HT-29 (cell line): ENCODE results near the gene SLAMF6. TPM values are rescaled to one million over a fixed set of nuclear protein-coding genes. Genes with fewer than 3 reads are reported as not detected.
"Not testable (repeated sequence)": the region's sequence is repeated elsewhere in the genome, so short reads cannot be mapped to it uniquely, and the experiment has no call there.

Experiments
- DNase-seq: peaks from one replicate; pipeline ENCODE4 v3.0.0-alpha.2; 2015; ENCODE audit warnings: low spot score
- total RNA-seq: library from RNA; depleted of rRNA; stranded (reverse); fragments of >200 nt; shearing (Covaris generic); gene quantifications from 2 replicates; pipeline ENCODE4 v1.2.3, GENCODE V29; 2014; rRNA removed

The SLAMF6 gene
- not detected in 2 replicates for total RNA-seq

GRCh38 chr1:160522622-160523345, at the start of gene SLAMF6:
TSS of gene SLAMF6 (minus strand) at chr1:160523255. CDS start at chr1:160523192, 63 bp downstream.
- no peak for DNase-seq

- DNase-seq, result no peak
Measured at GRCh38 chr1:160570840-160571239, 47.8 kb upstream of the SLAMF6 start.

- DNase-seq, result no peak
Measured at GRCh38 chr1:160569806-160570205, 46.8 kb upstream of the SLAMF6 start.

DNA sequence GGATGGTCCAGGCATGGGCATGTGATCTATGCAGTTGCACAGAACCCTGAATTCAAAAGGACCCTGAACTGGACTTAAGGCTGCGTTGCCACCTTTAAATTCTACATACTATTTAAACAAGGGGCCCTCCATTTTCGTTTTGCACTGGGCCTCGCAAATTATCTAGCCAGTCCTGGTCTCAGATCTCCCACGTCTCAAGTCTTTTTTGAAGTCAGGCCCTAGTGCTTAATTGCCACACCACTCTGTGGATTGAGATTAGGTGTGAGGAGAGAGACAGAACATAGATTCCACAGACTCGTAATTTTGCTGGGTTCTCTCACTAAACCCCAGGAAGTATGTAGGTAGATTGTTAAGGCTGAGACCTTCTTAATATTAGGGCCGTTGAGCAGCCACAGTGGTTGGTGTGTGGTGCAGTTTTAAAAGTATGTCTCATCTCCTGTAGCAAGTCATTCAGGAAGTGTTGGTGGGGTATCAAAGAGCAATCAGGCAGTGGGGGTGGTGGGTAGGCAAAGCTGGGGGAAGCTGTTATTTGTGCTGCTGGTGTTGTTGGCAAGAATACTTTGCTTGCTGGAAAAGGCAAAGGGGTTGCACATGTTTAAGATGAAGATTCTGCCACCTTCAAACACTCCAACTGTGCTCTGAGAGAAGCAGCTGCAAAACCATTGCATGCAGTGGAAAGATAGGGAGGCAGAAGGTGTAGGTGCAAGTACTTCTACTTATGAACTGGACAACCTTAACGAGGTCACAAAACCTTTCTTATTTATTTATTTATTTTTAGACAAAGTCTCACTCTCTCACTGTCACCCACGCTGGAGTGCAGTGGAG, 45.0 kb upstream of the SLAMF6 start:
- DNase-seq, result no peak

DNA sequence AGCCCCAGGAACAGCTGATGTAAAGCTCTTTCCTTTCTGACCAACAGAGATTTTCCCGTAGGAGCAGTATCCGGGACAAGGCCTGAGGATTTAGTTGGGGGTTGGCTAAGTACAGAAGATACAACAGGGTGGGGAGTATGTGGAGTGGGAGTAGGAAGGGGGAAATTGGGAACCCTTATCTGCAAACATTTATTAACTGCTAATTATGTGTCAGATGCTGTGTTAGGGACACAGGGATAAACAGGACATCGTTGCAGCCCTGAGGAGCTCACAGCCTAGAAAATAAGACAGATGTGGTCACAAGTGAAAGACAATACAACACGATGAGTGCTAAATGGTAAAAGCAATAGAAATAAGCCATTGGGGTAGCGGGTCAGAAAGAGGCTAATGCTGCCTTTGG, 44.3 kb upstream of the SLAMF6 start:
- no peak for DNase-seq

- no peak for DNase-seq
Measured at GRCh38 chr1:160565564-160565963, 42.5 kb upstream of the SLAMF6 start.

GRCh38 chr1:160563230-160563629, 40.2 kb upstream of the SLAMF6 start:
- not testable (repeated sequence) for DNase-seq

GRCh38 chr1:160562745-160563144, 39.7 kb upstream of the SLAMF6 start:
- not testable (repeated sequence) for DNase-seq

DNA sequence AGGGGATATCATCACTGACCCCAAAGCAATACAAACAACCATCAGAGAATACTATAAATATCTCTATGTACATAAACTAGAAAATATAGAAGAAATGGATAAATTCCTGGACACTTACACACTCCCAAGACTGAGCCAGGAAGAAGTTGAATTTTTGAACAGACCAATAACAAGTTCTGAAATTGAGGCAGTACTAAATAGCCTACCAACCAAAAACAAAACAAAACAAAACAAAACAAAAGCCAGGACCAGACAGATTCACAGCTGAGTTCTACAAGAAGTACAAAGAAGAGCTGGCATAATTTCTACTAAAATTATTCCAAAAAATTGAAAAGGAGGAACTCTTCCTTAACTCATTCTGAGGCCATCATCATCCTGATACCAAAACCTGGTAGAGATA, 37.8 kb upstream of the SLAMF6 start:
- DNase-seq, result no peak

GRCh38 chr1:160560045-160560705, 37.1 kb upstream of the SLAMF6 start:
- DNase-seq, result no peak

GRCh38 chr1:160559437-160559836, 36.4 kb upstream of the SLAMF6 start:
- DNase-seq, result not testable (repeated sequence)

DNA sequence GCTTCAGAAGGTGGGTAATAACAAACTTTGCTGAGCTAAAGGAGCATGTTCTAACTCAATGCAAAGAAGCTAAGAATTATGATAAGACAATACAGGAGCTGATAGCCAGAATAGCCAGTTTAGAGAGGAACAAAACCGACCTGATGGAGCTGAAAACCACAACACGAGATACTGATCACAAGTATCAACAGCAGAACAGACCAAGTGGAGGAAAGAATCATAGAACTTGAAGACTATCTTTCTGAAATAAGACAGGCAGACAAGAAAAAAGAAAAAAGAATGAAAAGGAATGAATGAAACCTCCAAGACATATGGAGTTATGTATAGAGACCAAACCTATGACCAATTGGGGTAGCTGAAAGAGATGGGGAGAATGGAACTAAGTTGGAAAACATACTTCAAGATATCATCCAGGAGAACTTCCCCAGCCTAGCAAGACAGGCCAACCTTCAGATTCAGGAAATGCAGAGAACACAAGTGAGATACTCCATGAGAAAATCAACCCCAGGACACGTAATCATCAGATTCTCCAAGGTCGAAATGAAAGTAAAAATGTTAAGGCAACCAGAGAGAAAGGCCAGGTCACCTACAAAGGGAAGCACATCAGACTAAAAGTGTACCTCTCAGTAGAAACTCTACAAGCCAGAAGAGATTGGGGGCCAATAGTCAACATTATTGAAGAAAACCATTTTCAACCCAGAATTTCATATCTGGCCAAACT, 35.8 kb upstream of the SLAMF6 start:
- no peak for DNase-seq

GRCh38 chr1:160553778-160554177, 30.7 kb upstream of the SLAMF6 start:
- DNase-seq, result no peak

GRCh38 chr1:160552425-160552824, 29.4 kb upstream of the SLAMF6 start:
- no peak for DNase-seq

DNA sequence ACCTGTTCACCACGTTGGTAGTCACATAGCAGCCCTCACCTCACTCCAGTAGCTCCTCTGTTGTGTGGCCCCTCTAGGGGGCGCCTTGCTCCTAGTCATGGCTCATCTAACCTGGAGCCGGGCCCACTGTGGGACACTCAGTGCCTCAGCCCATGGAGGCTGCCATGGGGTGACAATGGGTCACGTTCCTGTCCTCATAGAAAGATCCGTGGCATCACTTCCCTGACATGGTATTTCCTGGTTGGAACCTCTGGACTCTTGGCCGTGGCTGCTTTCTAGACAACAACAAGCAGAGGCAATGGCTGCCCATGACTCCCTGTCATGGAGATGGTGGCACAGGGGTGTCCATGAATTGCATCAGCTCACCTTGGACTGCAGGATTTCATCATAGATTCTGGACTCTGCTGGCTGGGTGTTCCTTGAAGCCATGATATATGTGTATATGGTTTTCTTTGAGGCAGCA, 27.5 kb upstream of the SLAMF6 start:
- no peak for DNase-seq

GRCh38 chr1:160549665-160550006, 26.6 kb upstream of the SLAMF6 start:
- DNase-seq, result no peak

- DNase-seq, result no peak
Measured at GRCh38 chr1:160548960-160549664, 26.1 kb upstream of the SLAMF6 start.

- DNase-seq, result no peak
Measured at GRCh38 chr1:160548183-160548582, 25.1 kb upstream of the SLAMF6 start.

DNA sequence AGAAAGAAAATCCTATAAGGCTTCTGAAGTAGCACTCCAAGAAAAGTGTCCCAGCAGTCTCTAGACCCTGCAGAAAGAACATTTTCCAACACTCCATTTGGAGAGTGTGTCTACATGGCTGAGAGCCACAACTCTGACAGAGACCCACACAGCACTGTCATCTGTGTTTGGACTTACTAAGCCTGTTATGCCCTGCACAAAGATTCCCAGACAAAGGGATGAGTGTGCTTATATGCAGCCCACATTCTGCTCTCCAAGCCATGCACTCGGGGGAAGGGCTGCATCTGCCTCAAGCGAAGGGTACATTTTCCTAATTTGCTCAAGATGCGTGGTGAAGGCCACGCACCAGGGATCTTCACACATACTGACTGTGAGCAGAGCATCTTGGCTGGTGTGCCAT, 24.4 kb upstream of the SLAMF6 start:
- DNase-seq, result no peak

GRCh38 chr1:160546942-160547341, 23.9 kb upstream of the SLAMF6 start:
- no peak for DNase-seq

GRCh38 chr1:160544647-160545046, 21.6 kb upstream of the SLAMF6 start:
- DNase-seq, result peak; percentile 49
